SK-N-SH (cell line): Measurements from ENCODE around the gene ZNF521.

ENCODE experiments used
- FOXM1 ChIP-seq: IDR thresholded peaks from 2 replicates; pipeline ENCODE4 v1.4.0; 2012; ENCODE audit warnings: low read depth, mild to moderate bottlenecking
- NRF1 ChIP-seq: IDR thresholded peaks from 2 replicates; pipeline ENCODE4 v1.6.1; 2012; ENCODE audit warnings: low read depth, mild to moderate bottlenecking, low read length
- POLR2AphosphoS5 ChIP-seq: IDR thresholded peaks from 2 replicates; pipeline ENCODE4 v1.6.1; 2012; ENCODE audit warnings: low read depth, low read length
- RFX5 ChIP-seq: IDR thresholded peaks from 2 replicates; pipeline ENCODE4 v1.6.1; 2012; ENCODE audit warnings: mild to moderate bottlenecking, improper control_type of control experiment, low read length
- SIN3A ChIP-seq: IDR thresholded peaks from 2 replicates; pipeline ENCODE4 v1.6.1; 2012; ENCODE audit warnings: low read depth, mild to moderate bottlenecking, low read length, moderate library complexity, borderline replicate concordance
- TCF12 ChIP-seq: IDR thresholded peaks from 2 replicates; pipeline ENCODE4 v1.4.0; 2012
- TF ChIP-seq, protein P1 (sequence below): fragments of 200-600 bp; sonication (generic); IDR thresholded peaks from 2 replicates; pipeline ENCODE4 v1.6.1; 2017; ENCODE audit warnings: antibody characterized with exemption, mild to moderate bottlenecking, moderate library complexity

DNA sequence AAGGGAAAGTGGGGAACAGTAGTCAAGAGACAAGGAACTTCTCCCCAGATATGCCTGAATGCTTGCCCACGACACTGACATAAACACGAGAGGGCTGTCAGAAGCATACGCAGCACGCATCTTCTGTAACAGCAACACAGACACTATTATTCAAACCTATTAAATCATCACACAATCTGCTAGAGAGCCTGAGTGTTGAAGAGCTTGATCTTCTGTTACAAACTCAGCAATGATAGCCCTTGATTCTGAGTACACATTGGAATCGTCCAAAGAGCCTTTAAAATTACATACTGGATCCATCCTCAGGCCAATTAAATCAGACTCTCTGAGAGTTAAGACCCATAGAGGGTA, 111.6 kb downstream of the ZNF521 start:
- no peak for TF ChIP-seq SIN3A
- TF ChIP-seq FOXM1 = no peak
- TF ChIP-seq POLR2AphosphoS5 = no peak
- TF ChIP-seq RFX5 = no peak
- no peak for TF ChIP-seq NRF1
- TF ChIP-seq, protein P1, sequence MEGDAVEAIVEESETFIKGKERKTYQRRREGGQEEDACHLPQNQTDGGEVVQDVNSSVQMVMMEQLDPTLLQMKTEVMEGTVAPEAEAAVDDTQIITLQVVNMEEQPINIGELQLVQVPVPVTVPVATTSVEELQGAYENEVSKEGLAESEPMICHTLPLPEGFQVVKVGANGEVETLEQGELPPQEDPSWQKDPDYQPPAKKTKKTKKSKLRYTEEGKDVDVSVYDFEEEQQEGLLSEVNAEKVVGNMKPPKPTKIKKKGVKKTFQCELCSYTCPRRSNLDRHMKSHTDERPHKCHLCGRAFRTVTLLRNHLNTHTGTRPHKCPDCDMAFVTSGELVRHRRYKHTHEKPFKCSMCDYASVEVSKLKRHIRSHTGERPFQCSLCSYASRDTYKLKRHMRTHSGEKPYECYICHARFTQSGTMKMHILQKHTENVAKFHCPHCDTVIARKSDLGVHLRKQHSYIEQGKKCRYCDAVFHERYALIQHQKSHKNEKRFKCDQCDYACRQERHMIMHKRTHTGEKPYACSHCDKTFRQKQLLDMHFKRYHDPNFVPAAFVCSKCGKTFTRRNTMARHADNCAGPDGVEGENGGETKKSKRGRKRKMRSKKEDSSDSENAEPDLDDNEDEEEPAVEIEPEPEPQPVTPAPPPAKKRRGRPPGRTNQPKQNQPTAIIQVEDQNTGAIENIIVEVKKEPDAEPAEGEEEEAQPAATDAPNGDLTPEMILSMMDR = no peak
- no peak for TF ChIP-seq TCF12
